NOMO-1 treated with dmso at 0.1 percent for 144 hours (cell line): Measurements from ENCODE around the gene NKX1-2.
A peak's percentile ranks its signal among the peaks of the same experiment; 100 is the strongest.

Experiments used
- DNase-seq: peaks from one replicate; lab custom pipeline; 2025; ENCODE audit not compliant: unreplicated experiment; lab: John Stamatoyannopoulos, UW

Gene NKX1-2

DNA sequence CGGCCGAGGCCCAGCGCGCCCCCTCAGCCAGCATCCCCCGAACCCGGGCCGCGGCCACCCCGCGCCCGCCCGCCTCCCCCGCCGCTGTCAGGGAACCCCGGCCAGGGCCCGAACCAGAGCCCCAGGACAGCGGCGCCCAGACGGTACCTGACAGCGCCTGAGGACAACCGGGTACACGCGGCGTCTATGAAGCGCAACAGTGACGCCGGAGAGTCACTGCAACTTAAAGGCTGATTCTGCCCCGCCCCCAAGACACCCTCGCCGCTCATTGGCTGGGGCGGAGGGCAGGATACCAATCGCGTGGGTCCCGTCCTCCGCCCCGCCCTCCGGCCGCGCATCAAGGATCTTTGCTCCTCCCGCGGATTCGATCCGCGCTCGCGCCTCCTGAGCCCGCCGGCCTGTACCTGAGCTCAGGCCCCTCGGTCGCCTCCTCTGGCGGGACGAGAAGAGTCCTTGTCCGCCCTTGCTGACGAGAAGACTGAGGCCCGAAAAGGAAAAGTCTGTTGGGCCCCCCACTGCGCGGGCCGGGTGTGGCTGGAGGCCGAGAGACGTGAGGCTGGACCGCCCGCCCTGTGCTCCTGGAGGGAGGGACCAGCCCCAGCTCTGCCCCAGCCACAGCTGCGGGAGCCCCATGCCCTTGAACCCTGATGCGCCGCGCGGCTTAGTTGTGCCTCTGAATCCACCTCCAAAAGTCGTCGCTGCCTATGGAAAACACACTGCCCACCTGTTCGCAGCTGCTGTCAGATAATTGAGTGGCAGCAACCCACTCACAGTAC is 30.9 kb downstream of the NKX1-2 start, which contains the start of gene OAT:
TSS of gene OAT (minus strand) at position 198 of the 776 bp plus-strand sequence. CDS start 6,752 bp downstream, outside the sequence.
- peak; percentile 95 for DNase-seq

- DNase-seq: peak; percentile 38
Measured at GRCh38 chr10:124417895-124418725, 31.7 kb downstream of the NKX1-2 start.

DNA sequence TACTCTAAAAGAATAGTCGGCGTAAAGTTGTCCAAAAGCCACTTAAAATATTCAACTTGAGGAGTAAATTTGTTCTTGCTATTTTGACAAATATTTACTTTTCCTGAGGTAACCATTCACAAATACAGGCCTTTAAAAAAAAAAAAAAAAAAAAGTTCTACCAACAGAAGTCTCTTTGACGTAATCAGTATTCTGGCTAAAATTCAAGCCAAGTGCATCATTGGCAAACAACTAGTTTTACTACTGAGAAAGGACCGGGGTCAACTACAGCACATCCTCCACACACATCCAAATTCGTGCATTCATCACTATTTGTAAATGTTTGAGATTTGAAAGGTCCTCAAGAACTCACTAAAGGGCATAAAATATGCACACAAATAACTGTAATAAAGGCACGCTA is 33.1 kb downstream of the NKX1-2 start:
- DNase-seq: no peak

- no peak for DNase-seq
Measured at GRCh38 chr10:124415210-124415609, 34.6 kb downstream of the NKX1-2 start.

DNA sequence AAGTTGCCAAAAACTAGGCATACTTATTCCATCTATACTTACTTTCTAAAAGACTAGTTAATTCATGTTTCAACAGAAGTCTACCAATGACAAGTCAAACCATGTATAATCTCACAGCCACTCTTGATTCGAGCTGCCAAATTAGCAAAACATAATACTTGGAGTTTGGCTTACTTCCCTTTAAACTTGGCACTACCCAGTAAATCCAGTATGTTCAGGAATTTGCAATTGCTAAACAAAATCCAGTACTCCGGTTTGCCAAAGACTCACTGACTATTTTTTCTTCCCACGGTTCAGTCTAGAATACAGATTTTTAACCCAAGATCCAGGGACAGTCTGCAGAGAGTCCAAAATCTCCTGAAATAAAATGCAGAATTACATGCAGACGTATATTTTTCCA is 35.8 kb downstream of the NKX1-2 start:
- no peak for DNase-seq

- no peak for DNase-seq
Measured at GRCh38 chr10:124409696-124410095, 40.1 kb downstream of the NKX1-2 start.

DNA sequence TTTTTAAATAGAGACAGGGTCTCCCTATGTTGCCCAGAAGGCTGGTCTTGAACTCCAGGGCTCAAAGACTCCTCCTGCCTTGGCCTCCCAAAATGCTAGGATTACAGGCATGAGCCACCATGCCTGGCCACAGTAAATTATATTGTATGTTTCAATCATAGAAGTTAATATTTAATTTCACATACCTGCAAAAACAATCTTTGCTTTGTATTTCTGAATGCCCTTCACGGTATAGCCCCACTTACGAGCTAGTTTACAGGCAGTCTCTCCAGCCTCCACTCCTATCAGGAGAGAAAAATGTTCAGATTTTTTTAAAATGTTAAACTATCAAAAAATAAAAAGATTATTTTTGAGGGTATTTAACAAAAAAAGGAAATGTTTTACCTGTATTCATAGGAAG is 41.5 kb downstream of the NKX1-2 start:
- DNase-seq: no peak

GRCh38 chr10:124407456-124407855 is 42.4 kb downstream of the NKX1-2 start:
- no peak for DNase-seq

GRCh38 chr10:124403548-124403947 is 46.3 kb downstream of the NKX1-2 start:
- peak; percentile 55 for DNase-seq

GRCh38 chr10:124402273-124402672 is 47.6 kb downstream of the NKX1-2 start:
- no peak for DNase-seq

DNA sequence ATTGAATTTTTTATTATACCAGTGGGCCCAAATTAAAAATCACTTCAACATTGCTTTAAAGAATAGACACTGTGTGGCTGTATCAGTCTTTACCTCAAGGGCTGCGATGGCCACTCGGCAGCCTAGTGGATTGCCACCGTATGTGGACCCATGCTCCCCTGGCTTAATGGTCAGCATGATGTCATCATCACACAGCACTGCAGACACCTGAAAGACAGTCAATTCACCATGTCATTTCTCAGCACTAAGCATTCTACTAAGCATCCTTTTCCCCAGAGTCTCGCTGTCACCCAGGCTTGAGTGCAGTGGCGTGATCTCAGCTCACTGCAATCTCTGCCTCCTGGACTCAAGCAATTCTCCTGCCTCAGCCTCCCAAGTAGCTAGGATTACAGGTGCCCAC is 48.2 kb downstream of the NKX1-2 start:
- DNase-seq: no peak
